ENCODE data around the gene TRAPPC4. TPM values are rescaled to one million over a fixed set of nuclear protein-coding genes. Genes with fewer than 3 reads are reported as not detected.
"Not testable (repeated sequence)": the region's sequence is repeated elsewhere in the genome, so short reads cannot be mapped to it uniquely, and the experiment has no call there.

The TRAPPC4 gene
- total and polyA plus RNA-seq, 2 donors = 60.4 to 75.9 TPM

- H3K36me3 ChIP-seq (ENCODE audit: control insufficient read depth in 2 of 2, insufficient read depth in 2 of 2, low read length in 1 of 2) = no peaks in the 10 kb centered on the region
- no peak for DNase-seq (ENCODE audit: low read depth in 6 of 9, low spot score in 9 of 9)
- WGBS = 66% methylated on average over 21 of the region's 21 CpGs
- no peak overlapping the region for H3K4me3 ChIP-seq (ENCODE audit: low read length in 2 of 2)
- H3K27me3 ChIP-seq (ENCODE audit: control insufficient read depth in 2 of 2, insufficient read depth in 1 of 2, low read length in 1 of 2) = no peaks in the 10 kb centered on the region
- peaks cover 4 to 18% of the 10 kb centered on the region in 2 donors for H3K4me1 ChIP-seq (ENCODE audit: control insufficient read depth in 2 of 2, insufficient read depth in 2 of 2, low read length in 2 of 2)
- no peaks in the 10 kb centered on the region for H3K9me3 ChIP-seq (ENCODE audit: control insufficient read depth in 2 of 2, insufficient read depth in 1 of 2, low read length in 1 of 2)
- no peak overlapping the region for H3K27ac ChIP-seq (ENCODE audit: low read depth in 1 of 2, low read length in 1 of 2)
Measured at GRCh38 chr11:118980191-118980881, 38.2 kb upstream of the TRAPPC4 start.

GRCh38 chr11:118984337-118984736 is 34.2 kb upstream of the TRAPPC4 start:
- H3K9me3 ChIP-seq (ENCODE audit: control insufficient read depth in 2 of 2, insufficient read depth in 1 of 2, low read length in 1 of 2); H3K27ac ChIP-seq (ENCODE audit: low read depth in 1 of 2, low read length in 1 of 2); H3K27me3 ChIP-seq (ENCODE audit: control insufficient read depth in 2 of 2, insufficient read depth in 1 of 2, low read length in 1 of 2); H3K36me3 ChIP-seq (ENCODE audit: control insufficient read depth in 2 of 2, insufficient read depth in 2 of 2, low read length in 1 of 2); DNase-seq (ENCODE audit: low read depth in 6 of 9, low spot score in 9 of 9); H3K4me3 ChIP-seq (ENCODE audit: low read length in 2 of 2): not testable (repeated sequence)
- 90% methylated on average over 8 of the region's 8 CpGs for WGBS
- H3K4me1 ChIP-seq (ENCODE audit: control insufficient read depth in 2 of 2, insufficient read depth in 2 of 2, low read length in 2 of 2) = peaks cover 4 to 11% of the 10 kb centered on the region in 2 donors

GRCh38 chr11:118984825-118985224 is 33.7 kb upstream of the TRAPPC4 start:
- Histone ChIP-seq H3K9me3 (ENCODE audit: control insufficient read depth in 2 of 2, insufficient read depth in 1 of 2, low read length in 1 of 2) (no peaks in the 10 kb centered on the region), H3K36me3 (ENCODE audit: control insufficient read depth in 2 of 2, insufficient read depth in 2 of 2, low read length in 1 of 2) (no peaks in the 10 kb centered on the region), H3K4me3 (ENCODE audit: low read length in 2 of 2) (no peak overlapping the region), H3K4me1 (ENCODE audit: control insufficient read depth in 2 of 2, insufficient read depth in 2 of 2, low read length in 2 of 2) (peaks cover 4 to 6% of the 10 kb centered on the region in 2 donors), H3K27me3 (ENCODE audit: control insufficient read depth in 2 of 2, insufficient read depth in 1 of 2, low read length in 1 of 2) (no peaks in the 10 kb centered on the region), H3K27ac (ENCODE audit: low read depth in 1 of 2, low read length in 1 of 2) (no peak overlapping the region)
- WGBS = 94% methylated on average over 2 of the region's 2 CpGs
- no peak for DNase-seq (ENCODE audit: low read depth in 6 of 9, low spot score in 9 of 9)

GRCh38 chr11:118988280-118988679 is 30.3 kb upstream of the TRAPPC4 start:
- Histone ChIP-seq H3K36me3 (ENCODE audit: control insufficient read depth in 2 of 2, insufficient read depth in 2 of 2, low read length in 1 of 2) (no peaks in the 10 kb centered on the region), H3K4me1 (ENCODE audit: control insufficient read depth in 2 of 2, insufficient read depth in 2 of 2, low read length in 2 of 2) (no peaks in the 10 kb centered on the region), H3K9me3 (ENCODE audit: control insufficient read depth in 2 of 2, insufficient read depth in 1 of 2, low read length in 1 of 2) (no peaks in the 10 kb centered on the region), H3K4me3 (ENCODE audit: low read length in 2 of 2) (no peak overlapping the region), H3K27ac (ENCODE audit: low read depth in 1 of 2, low read length in 1 of 2) (no peak overlapping the region), H3K27me3 (ENCODE audit: control insufficient read depth in 2 of 2, insufficient read depth in 1 of 2, low read length in 1 of 2) (no peaks in the 10 kb centered on the region)
- DNase-seq (ENCODE audit: low read depth in 6 of 9, low spot score in 9 of 9) = no peak
- 98% methylated on average over 5 of the region's 5 CpGs for WGBS

GRCh38 chr11:118991486-118992038 is 27.0 kb upstream of the TRAPPC4 start:
- H3K4me1 ChIP-seq (ENCODE audit: control insufficient read depth in 2 of 2, insufficient read depth in 2 of 2, low read length in 2 of 2); H3K9me3 ChIP-seq (ENCODE audit: control insufficient read depth in 2 of 2, insufficient read depth in 1 of 2, low read length in 1 of 2); H3K4me3 ChIP-seq (ENCODE audit: low read length in 2 of 2); DNase-seq (ENCODE audit: low read depth in 6 of 9, low spot score in 9 of 9); H3K36me3 ChIP-seq (ENCODE audit: control insufficient read depth in 2 of 2, insufficient read depth in 2 of 2, low read length in 1 of 2); H3K27me3 ChIP-seq (ENCODE audit: control insufficient read depth in 2 of 2, insufficient read depth in 1 of 2, low read length in 1 of 2); H3K27ac ChIP-seq (ENCODE audit: low read depth in 1 of 2, low read length in 1 of 2): not testable (repeated sequence)
- WGBS = 98% methylated on average over 44 of the region's 44 CpGs

GRCh38 chr11:118996926-118997626 is 21.5 kb upstream of the TRAPPC4 start:
- DNase-seq (ENCODE audit: low read depth in 6 of 9, low spot score in 9 of 9) = peak in 3 of 9 donors; percentile 19 to 41 (median 21)
- Histone ChIP-seq H3K4me3 (ENCODE audit: low read length in 2 of 2) (peak overlapping the region; percentile 83 to 86), H3K27ac (ENCODE audit: low read depth in 1 of 2, low read length in 1 of 2) (peak overlapping the region; percentile 15 to 53), H3K36me3 (ENCODE audit: control insufficient read depth in 2 of 2, insufficient read depth in 2 of 2, low read length in 1 of 2) (peaks cover 8 to 16% of the 10 kb centered on the region in 2 donors), H3K9me3 (ENCODE audit: control insufficient read depth in 2 of 2, insufficient read depth in 1 of 2, low read length in 1 of 2) (no peaks in the 10 kb centered on the region), H3K27me3 (ENCODE audit: control insufficient read depth in 2 of 2, insufficient read depth in 1 of 2, low read length in 1 of 2) (no peaks in the 10 kb centered on the region), H3K4me1 (ENCODE audit: control insufficient read depth in 2 of 2, insufficient read depth in 2 of 2, low read length in 2 of 2) (peaks cover 12 to 22% of the 10 kb centered on the region in 2 donors)
- 11% methylated on average over 22 of the region's 22 CpGs for WGBS

- Histone ChIP-seq H3K27me3 (ENCODE audit: control insufficient read depth in 2 of 2, insufficient read depth in 1 of 2, low read length in 1 of 2) (no peaks in the 10 kb centered on the region), H3K36me3 (ENCODE audit: control insufficient read depth in 2 of 2, insufficient read depth in 2 of 2, low read length in 1 of 2) (peaks cover 15 to 21% of the 10 kb centered on the region in 2 donors), H3K9me3 (ENCODE audit: control insufficient read depth in 2 of 2, insufficient read depth in 1 of 2, low read length in 1 of 2) (no peaks in the 10 kb centered on the region), H3K4me3 (ENCODE audit: low read length in 2 of 2) (peak within 1 kb of the TSS; percentile 83 to 86), H3K4me1 (ENCODE audit: control insufficient read depth in 2 of 2, insufficient read depth in 2 of 2, low read length in 2 of 2) (peaks cover 12 to 22% of the 10 kb centered on the region in 2 donors), H3K27ac (ENCODE audit: low read depth in 1 of 2, low read length in 1 of 2) (peak within 1 kb of the TSS; percentile 15 to 73)
- DNase-seq (ENCODE audit: low read depth in 6 of 9, low spot score in 9 of 9) = peak; percentile 78 to 96 (median 90)
- under 1% methylated on average over 54 of the region's 54 CpGs for WGBS
Measured at GRCh38 chr11:118997627-118998387, 20.8 kb upstream of the TRAPPC4 start, which contains the start of gene CENATAC. TSS of gene CENATAC (plus strand) at chr11:118998138. CDS start at chr11:118998198, 60 bp downstream.

GRCh38 chr11:118998388-118998717 is 20.2 kb upstream of the TRAPPC4 start:
- Histone ChIP-seq H3K27me3 (ENCODE audit: control insufficient read depth in 2 of 2, insufficient read depth in 1 of 2, low read length in 1 of 2) (no peaks in the 10 kb centered on the region), H3K4me3 (ENCODE audit: low read length in 2 of 2) (peak overlapping the region; percentile 83 to 86), H3K9me3 (ENCODE audit: control insufficient read depth in 2 of 2, insufficient read depth in 1 of 2, low read length in 1 of 2) (no peaks in the 10 kb centered on the region), H3K36me3 (ENCODE audit: control insufficient read depth in 2 of 2, insufficient read depth in 2 of 2, low read length in 1 of 2) (peaks cover 19 to 25% of the 10 kb centered on the region in 2 donors), H3K27ac (ENCODE audit: low read depth in 1 of 2, low read length in 1 of 2) (peak overlapping the region in 1 of 2 donors; percentile 73), H3K4me1 (ENCODE audit: control insufficient read depth in 2 of 2, insufficient read depth in 2 of 2, low read length in 2 of 2) (peaks cover 12 to 22% of the 10 kb centered on the region in 2 donors)
- WGBS = 10% methylated on average over 19 of the region's 19 CpGs
- no peak for DNase-seq (ENCODE audit: low read depth in 6 of 9, low spot score in 9 of 9)
